GM21723 (cell line): ENCODE measurements around the gene ZNF586.
"Not testable (repeated sequence)": the region's sequence is repeated elsewhere in the genome, so short reads cannot be mapped to it uniquely, and the experiment has no call there.

ENCODE experiments used
- ATAC-seq: cut with Tn5 transposase; IDR thresholded peaks from one replicate; pipeline ENCODE4 v1.9.1; 2021; ENCODE audit warnings: mild to moderate bottlenecking, moderate library complexity; ENCODE audit not compliant: unreplicated experiment

Gene ZNF586

GRCh38 chr19:57769345-57770131 is at the start of gene ZNF586:
ZNF586 (plus strand) TSS chr19:57769676; CDS start chr19:57769843, 167 bp downstream.
- peak; percentile 99 for ATAC-seq

GRCh38 chr19:57719901-57720519 is 49.5 kb upstream of the ZNF586 start:
- no peak for ATAC-seq

GRCh38 chr19:57720878-57721277 is 48.6 kb upstream of the ZNF586 start:
- ATAC-seq: no peak

- ATAC-seq: not testable (repeated sequence)
These were observed 31.2 kb upstream of the ZNF586 start for GRCh38 chr19:57738320-57738719.

GRCh38 chr19:57738770-57739169 is 30.7 kb upstream of the ZNF586 start:
- ATAC-seq: not testable (repeated sequence)

- peak; percentile 97 for ATAC-seq
These were observed 22.6 kb upstream of the ZNF586 start, which contains the start of gene ZNF776 for GRCh38 chr19:57746580-57747471. ZNF776 (plus strand) TSS chr19:57746815; CDS start chr19:57747059, 244 bp downstream.

- no peak for ATAC-seq
These were observed 22.0 kb upstream of the ZNF586 start for GRCh38 chr19:57747472-57747807.

- no peak for ATAC-seq
These were observed 21.4 kb upstream of the ZNF586 start for GRCh38 chr19:57748029-57748428.

GRCh38 chr19:57754091-57754673 is 15.3 kb upstream of the ZNF586 start:
- ATAC-seq: no peak

GRCh38 chr19:57755031-57755430 is 14.4 kb upstream of the ZNF586 start:
- no peak for ATAC-seq

- ATAC-seq: no peak
These were observed 11.5 kb upstream of the ZNF586 start for GRCh38 chr19:57757941-57758340.

GRCh38 chr19:57759096-57759495 is 10.4 kb upstream of the ZNF586 start:
- no peak for ATAC-seq

GRCh38 chr19:57771417-57771816 is 1.9 kb downstream of the ZNF586 start:
- no peak for ATAC-seq

- ATAC-seq: no peak
These were observed 4.0 kb downstream of the ZNF586 start for GRCh38 chr19:57773488-57773887.

- no peak for ATAC-seq
These were observed 7.4 kb downstream of the ZNF586 start for GRCh38 chr19:57776764-57777296.

- no peak for ATAC-seq
These were observed 8.9 kb downstream of the ZNF586 start for GRCh38 chr19:57778336-57778735.

- ATAC-seq: no peak
These were observed 9.9 kb downstream of the ZNF586 start for GRCh38 chr19:57779220-57779845.

GRCh38 chr19:57786286-57786685 is 16.8 kb downstream of the ZNF586 start:
- no peak for ATAC-seq

- no peak for ATAC-seq
These were observed 17.4 kb downstream of the ZNF586 start for GRCh38 chr19:57786906-57787305.

- ATAC-seq: no peak
These were observed 18.7 kb downstream of the ZNF586 start for GRCh38 chr19:57788114-57788692.
